Lower lobe of right lung (tissue), 2 donors: ENCODE results near the gene PRKAR1B. TPM values are rescaled to one million over a fixed set of nuclear protein-coding genes. Genes with fewer than 3 reads are reported as not detected.

Experiments
- ATAC-seq, 2 donors: fragments of 200-7000 bp; cut with Tn5 transposase; one replicate each; pipeline ENCODE4 v1.9.1; 2020 to 2022; ENCODE audit warnings: mild to moderate bottlenecking in 2 of 2, moderate library complexity in 2 of 2
- DNase-seq: peaks from one replicate; pipeline ENCODE4 v3.0.0-alpha.2; 2020
- H3K27ac ChIP-seq: fragments of 200-600 bp; one replicate; pipeline ENCODE4 v1.8.0; 2022
- H3K27me3 ChIP-seq: fragments of 200-600 bp; one replicate; pipeline ENCODE4 v1.8.0; 2022; ENCODE audit warnings: low read depth
- H3K36me3 ChIP-seq: fragments of 200-600 bp; one replicate; pipeline ENCODE4 v1.8.0; 2022; ENCODE audit warnings: mild to moderate bottlenecking
- H3K4me1 ChIP-seq: fragments of 200-600 bp; one replicate; pipeline ENCODE4 v1.8.0; 2022
- H3K4me3 ChIP-seq: fragments of 200-600 bp; one replicate; pipeline ENCODE4 v1.8.0; 2022; ENCODE audit warnings: mild to moderate bottlenecking
- H3K9me3 ChIP-seq: fragments of 200-600 bp; one replicate; pipeline ENCODE4 v1.8.0; 2022
- CTCF ChIP-seq: fragments of 200-600 bp; IDR thresholded peaks from one replicate; pipeline ENCODE4 v1.8.0; 2022; ENCODE audit warnings: antibody characterized with exemption, mild to moderate bottlenecking
- intact Hi-C: fragments of 100-400 bp; cut with DNase I; formaldehyde crosslinking; loops from one replicate; pipeline ENCODE4 v1.11.0; 2022
- total RNA-seq: library from RNA; stranded (reverse); fragmentation: NEBNext Ultra II Directional; extraction: Animal tissue kit (Norgen Biotek cat#: 25700); gene quantifications from one replicate; pipeline ENCODE4 v1.2.1, GENCODE V29; 2021
- donor health status: DM: no; HTN: yes; CAD: no; lungs with severe emphysema.

The PRKAR1B gene
- total RNA-seq, 1 donor from 2014 or later = 16.8 TPM

GRCh38 chr7:534959-535358 is 192.1 kb downstream of the PRKAR1B start:
- Histone ChIP-seq H3K4me3 (no peak overlapping the region), H3K4me1 (peaks cover 7% of the 10 kb centered on the region), H3K27me3 (peaks cover 6% of the 10 kb centered on the region), H3K9me3 (no peaks in the 10 kb centered on the region), H3K27ac (no peak overlapping the region), H3K36me3 (no peaks in the 10 kb centered on the region)
- intact Hi-C loops = no loop called here
- DNase-seq (no peak), ATAC-seq (no peak)
- no peak for TF ChIP-seq CTCF

GRCh38 chr7:534075-534474 is 193.0 kb downstream of the PRKAR1B start:
- Histone ChIP-seq H3K36me3 (no peaks in the 10 kb centered on the region), H3K4me1 (peaks cover 7% of the 10 kb centered on the region), H3K27ac (no peak overlapping the region), H3K27me3 (peaks cover 9% of the 10 kb centered on the region), H3K4me3 (no peak overlapping the region), H3K9me3 (no peaks in the 10 kb centered on the region)
- DNase-seq (no peak), ATAC-seq (no peak)
- intact Hi-C loops = no loop called here
- no peak for TF ChIP-seq CTCF

GRCh38 chr7:533266-533665 is 193.8 kb downstream of the PRKAR1B start:
- Histone ChIP-seq H3K27me3 (peaks cover 9% of the 10 kb centered on the region), H3K36me3 (no peaks in the 10 kb centered on the region), H3K27ac (no peak overlapping the region), H3K4me3 (no peak overlapping the region), H3K4me1 (peaks cover 7% of the 10 kb centered on the region), H3K9me3 (no peaks in the 10 kb centered on the region)
- intact Hi-C loops = no loop called here
- no peak for TF ChIP-seq CTCF
- DNase-seq (no peak), ATAC-seq (no peak)

DNA sequence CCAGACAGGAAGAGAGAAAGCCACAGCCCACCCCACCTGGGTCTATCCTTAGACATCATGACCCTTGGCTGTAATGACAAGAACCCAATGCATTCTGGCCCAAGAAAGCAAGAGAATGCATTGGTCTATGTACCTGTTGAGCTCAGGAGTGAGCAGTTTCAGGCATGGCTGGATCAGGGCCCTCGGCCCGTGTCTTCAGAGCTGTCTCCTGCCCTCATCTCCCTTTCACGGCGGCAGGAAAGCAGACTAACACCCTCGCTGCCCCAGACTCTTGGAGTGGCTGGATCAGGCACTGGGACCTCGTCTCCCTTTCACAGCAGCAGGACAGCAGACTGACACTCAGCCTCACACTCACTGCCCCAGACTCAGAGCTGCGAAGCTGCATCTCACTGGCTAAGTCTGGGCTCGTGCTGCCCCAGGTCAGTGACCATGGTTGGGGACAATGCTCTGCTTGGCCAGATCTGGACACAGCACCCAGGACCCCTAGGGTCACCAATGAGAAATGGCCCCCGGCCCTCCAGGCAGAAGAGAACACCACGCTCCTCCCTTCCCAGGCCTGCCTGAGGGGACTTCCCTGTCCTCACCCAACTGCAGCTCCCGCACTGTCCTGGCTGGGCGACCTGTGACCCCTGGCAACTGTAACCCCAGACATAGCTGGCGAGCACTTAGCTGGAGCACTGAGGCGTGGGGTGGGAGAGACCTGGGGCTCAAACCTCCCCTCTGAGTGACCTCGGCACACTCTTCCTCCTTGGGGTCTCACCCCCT is 194.5 kb downstream of the PRKAR1B start:
- no peaks in the 10 kb centered on the region for H3K9me3 ChIP-seq
- peaks cover under 1% of the 10 kb centered on the region for H3K4me1 ChIP-seq
- intact Hi-C loops = no loop called here
- H3K4me3 ChIP-seq = no peak overlapping the region
- H3K36me3 ChIP-seq = no peaks in the 10 kb centered on the region
- TF ChIP-seq CTCF = no peak
- no peak overlapping the region for H3K27ac ChIP-seq
- H3K27me3 ChIP-seq = peaks cover 9% of the 10 kb centered on the region
- DNase-seq (no peak), ATAC-seq (peak; percentile 9 to 14)

DNA sequence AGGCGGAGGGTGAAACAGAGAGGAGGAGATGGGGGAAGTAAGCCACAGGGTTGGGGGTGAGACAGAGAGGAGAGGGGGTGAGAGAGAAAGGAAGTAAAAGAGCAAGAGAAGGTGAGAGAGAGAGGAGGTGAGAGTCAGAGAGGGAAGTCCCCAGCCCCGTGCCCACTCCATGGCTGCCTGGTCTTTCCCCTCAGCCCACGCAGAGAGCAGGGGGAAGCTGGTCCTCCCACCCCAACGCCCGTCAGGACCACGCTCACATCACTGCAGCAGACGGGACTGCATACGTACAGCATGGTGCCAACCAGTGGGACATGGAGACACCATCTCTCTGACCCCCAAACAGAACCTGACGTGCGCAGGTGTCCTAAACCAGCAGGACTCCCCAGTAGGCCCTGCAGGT is 195.3 kb downstream of the PRKAR1B start:
- intact Hi-C loops = no loop called here
- Histone ChIP-seq H3K27me3 (peaks cover 9% of the 10 kb centered on the region), H3K9me3 (no peaks in the 10 kb centered on the region), H3K27ac (no peak overlapping the region), H3K36me3 (no peaks in the 10 kb centered on the region), H3K4me1 (no peaks in the 10 kb centered on the region), H3K4me3 (no peak overlapping the region)
- no peak for DNase-seq
- no peak for ATAC-seq
- no peak for TF ChIP-seq CTCF
